MM.1S (cell line): ENCODE results near the gene RFX7.

Experiments used
- DNase-seq: peaks from one replicate; pipeline ENCODE4 v3.0.0-alpha.2; 2015
- H2AFZ ChIP-seq: fragments of 300-600 bp; sonication (generic); 2 replicates; pipeline ENCODE4 v1.6.0; 2016; ENCODE audit warnings: antibody characterized with exemption, low read length
- H3F3A ChIP-seq: fragments of 300-600 bp; sonication (generic); 2 replicates; pipeline ENCODE4 v1.6.1; 2016; ENCODE audit warnings: mild to moderate bottlenecking, antibody characterized with exemption, low read length, moderate library complexity, mixed read lengths; ENCODE audit not compliant: insufficient read depth
- H3K27ac ChIP-seq: fragments of 300-600 bp; sonication (generic); 2 replicates; pipeline ENCODE4 v1.5.1; 2016; ENCODE audit warnings: mild to moderate bottlenecking, low read length
- H3K27me3 ChIP-seq: fragments of 300-600 bp; sonication (generic); replicated peaks from 2 replicates; pipeline ENCODE4 v1.6.0; 2016; ENCODE audit warnings: low read length; ENCODE audit not compliant: insufficient read depth
- H3K36me3 ChIP-seq: fragments of 300-600 bp; sonication (generic); replicated peaks from 2 replicates; pipeline ENCODE4 v1.6.1; 2016; ENCODE audit warnings: mild to moderate bottlenecking, low read length, mixed read lengths; ENCODE audit not compliant: insufficient read depth
- H3K4me1 ChIP-seq: fragments of 300-600 bp; sonication (generic); 2 replicates; pipeline ENCODE4 v1.6.1; 2016; ENCODE audit warnings: low read length, mixed read lengths
- H3K4me2 ChIP-seq: fragments of 300-600 bp; sonication (generic); 2 replicates; pipeline ENCODE4 v1.6.0; 2016; ENCODE audit warnings: low read depth, low read length
- H3K4me3 ChIP-seq: fragments of 300-600 bp; sonication (generic); 2 replicates; pipeline ENCODE4 v1.5.1; 2016; ENCODE audit warnings: low read length, mixed read lengths
- H3K79me2 ChIP-seq: fragments of 300-600 bp; sonication (generic); 2 replicates; pipeline ENCODE4 v1.6.1; 2016; ENCODE audit warnings: mixed run types, low read length, mixed read lengths
- H3K9ac ChIP-seq: fragments of 300-600 bp; sonication (generic); 2 replicates; pipeline ENCODE4 v1.6.1; 2016; ENCODE audit warnings: low read length, mixed read lengths
- H3K9me2 ChIP-seq: fragments of 300-600 bp; sonication (generic); replicated peaks from 2 replicates; pipeline ENCODE4 v1.6.1; 2016; ENCODE audit warnings: mild to moderate bottlenecking, low read length, mixed read lengths; ENCODE audit not compliant: insufficient read depth
- H3K9me3 ChIP-seq: fragments of 300-600 bp; sonication (generic); replicated peaks from 2 replicates; pipeline ENCODE4 v1.6.1; 2016; ENCODE audit warnings: mild to moderate bottlenecking, low read length, mixed read lengths; ENCODE audit not compliant: insufficient read depth
- H4K20me1 ChIP-seq: fragments of 300-600 bp; sonication (generic); 2 replicates; pipeline ENCODE4 v1.6.1; 2016; ENCODE audit warnings: mild to moderate bottlenecking, low read length, moderate library complexity, mixed read lengths; ENCODE audit not compliant: insufficient read depth
- EZH2 ChIP-seq: fragments of 300-600 bp; sonication (generic); optimal IDR thresholded peaks from 2 replicates; pipeline ENCODE3; 2017; ENCODE audit warnings: low read depth, mild to moderate bottlenecking, antibody characterized with exemption, low read length, mixed read lengths
- EZH2phosphoT487 ChIP-seq: fragments of 300-600 bp; sonication (generic); IDR thresholded peaks from 2 replicates; pipeline ENCODE4 v1.6.1; 2018; ENCODE audit warnings: antibody characterized with exemption, low read length
- TF ChIP-seq, protein P1 (sequence below): fragments of 300-600 bp; sonication (generic); IDR thresholded peaks from 2 replicates; pipeline ENCODE4 v1.5.1; 2016; ENCODE audit warnings: antibody characterized with exemption, low read length, mixed read lengths

Gene RFX7

DNA sequence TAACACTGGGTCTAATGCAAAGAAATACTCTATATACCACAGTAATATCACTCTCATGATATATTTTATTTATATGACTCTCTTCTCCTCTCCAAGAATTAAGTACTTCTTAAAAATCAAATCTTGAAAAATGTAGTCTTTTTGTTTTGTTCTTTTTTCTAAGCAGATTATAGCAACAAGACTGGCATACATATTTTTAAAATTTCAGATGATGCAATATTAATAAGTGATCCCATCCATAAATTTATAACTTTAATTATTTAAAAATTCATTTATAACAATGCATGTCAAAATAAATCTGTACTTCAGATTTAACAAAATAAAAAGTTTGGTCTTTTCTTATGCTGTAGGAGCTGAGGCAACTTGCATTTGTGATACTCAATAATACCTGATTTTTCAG lies 155.3 kb downstream of the RFX7 start:
- H3K4me2 ChIP-seq: no peak overlapping the region
- no peak overlapping the region for H2AFZ ChIP-seq
- no peaks in the 10 kb centered on the region for H4K20me1 ChIP-seq
- H3K9ac ChIP-seq: no peak overlapping the region
- no peak for DNase-seq
- H3K27ac ChIP-seq: no peak overlapping the region
- no peaks in the 10 kb centered on the region for H3K9me3 ChIP-seq
- no peaks in the 10 kb centered on the region for H3K36me3 ChIP-seq
- no peaks in the 10 kb centered on the region for H3K27me3 ChIP-seq
- no peaks in the 10 kb centered on the region for H3K9me2 ChIP-seq
- H3K4me1 ChIP-seq: peaks cover 11% of the 10 kb centered on the region
- H3K79me2 ChIP-seq: no peaks in the 10 kb centered on the region
- no peak overlapping the region for H3K4me3 ChIP-seq
- TF ChIP-seq, protein P1, sequence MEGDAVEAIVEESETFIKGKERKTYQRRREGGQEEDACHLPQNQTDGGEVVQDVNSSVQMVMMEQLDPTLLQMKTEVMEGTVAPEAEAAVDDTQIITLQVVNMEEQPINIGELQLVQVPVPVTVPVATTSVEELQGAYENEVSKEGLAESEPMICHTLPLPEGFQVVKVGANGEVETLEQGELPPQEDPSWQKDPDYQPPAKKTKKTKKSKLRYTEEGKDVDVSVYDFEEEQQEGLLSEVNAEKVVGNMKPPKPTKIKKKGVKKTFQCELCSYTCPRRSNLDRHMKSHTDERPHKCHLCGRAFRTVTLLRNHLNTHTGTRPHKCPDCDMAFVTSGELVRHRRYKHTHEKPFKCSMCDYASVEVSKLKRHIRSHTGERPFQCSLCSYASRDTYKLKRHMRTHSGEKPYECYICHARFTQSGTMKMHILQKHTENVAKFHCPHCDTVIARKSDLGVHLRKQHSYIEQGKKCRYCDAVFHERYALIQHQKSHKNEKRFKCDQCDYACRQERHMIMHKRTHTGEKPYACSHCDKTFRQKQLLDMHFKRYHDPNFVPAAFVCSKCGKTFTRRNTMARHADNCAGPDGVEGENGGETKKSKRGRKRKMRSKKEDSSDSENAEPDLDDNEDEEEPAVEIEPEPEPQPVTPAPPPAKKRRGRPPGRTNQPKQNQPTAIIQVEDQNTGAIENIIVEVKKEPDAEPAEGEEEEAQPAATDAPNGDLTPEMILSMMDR: no peak
- no peak for TF ChIP-seq EZH2
- TF ChIP-seq EZH2phosphoT487: no peak
- no peaks in the 10 kb centered on the region for H3F3A ChIP-seq

DNA sequence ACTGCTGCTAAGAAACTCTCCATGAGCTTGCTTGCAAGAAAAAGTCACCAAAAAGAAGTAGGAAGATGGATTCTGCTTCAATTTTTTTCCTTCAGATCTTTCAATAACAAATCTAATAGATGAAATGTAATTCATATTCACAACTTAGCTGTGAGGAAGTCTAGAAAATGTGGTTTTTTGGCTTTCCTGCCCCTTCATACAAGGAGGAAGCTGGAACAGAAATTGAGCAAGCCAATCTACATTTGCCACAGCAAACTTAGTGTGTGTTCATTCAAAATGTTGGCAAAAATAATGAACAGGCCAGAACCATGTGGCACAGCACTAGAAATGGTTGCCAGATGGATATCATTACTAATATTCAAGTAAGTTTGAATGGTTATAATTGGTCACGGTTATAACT lies 157.1 kb downstream of the RFX7 start:
- Histone ChIP-seq H3K9me2 (no peaks in the 10 kb centered on the region), H3K4me3 (no peak overlapping the region), H2AFZ (no peak overlapping the region), H3K27ac (no peak overlapping the region), H3K27me3 (no peaks in the 10 kb centered on the region), H3K4me1 (peaks cover 11% of the 10 kb centered on the region), H3K36me3 (no peaks in the 10 kb centered on the region), H4K20me1 (no peaks in the 10 kb centered on the region), H3K4me2 (no peak overlapping the region), H3F3A (no peaks in the 10 kb centered on the region), H3K79me2 (no peaks in the 10 kb centered on the region), H3K9me3 (no peaks in the 10 kb centered on the region), H3K9ac (no peak overlapping the region)
- no peak for DNase-seq
- TF ChIP-seq, protein P1: no peak
- TF ChIP-seq EZH2phosphoT487: no peak
- TF ChIP-seq EZH2: no peak

DNA sequence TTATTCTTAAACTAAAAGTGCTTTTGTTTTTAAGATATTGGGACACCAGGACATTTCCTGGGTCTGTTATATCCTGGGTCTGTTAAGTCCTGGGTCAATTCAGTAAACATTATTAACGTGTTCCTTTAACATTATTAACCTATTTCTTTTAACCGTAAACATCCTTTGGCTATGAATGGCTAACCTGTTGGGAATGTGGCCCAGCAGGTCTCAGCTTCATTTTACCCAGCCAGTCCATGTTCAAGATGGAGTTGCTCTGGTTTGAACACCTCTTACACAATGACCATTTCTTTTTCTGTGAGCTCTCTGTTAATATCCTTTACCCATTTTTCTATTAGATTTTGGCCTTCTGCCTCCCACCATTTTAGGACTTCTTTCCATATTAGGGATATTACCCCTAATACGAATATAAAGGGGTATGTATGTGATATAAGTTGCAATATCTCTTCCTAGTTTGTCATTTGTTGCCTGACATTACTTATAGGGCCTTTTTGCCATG lies 161.4 kb downstream of the RFX7 start:
- Histone ChIP-seq H3K9me2 (no peaks in the 10 kb centered on the region), H3K4me2 (no peak overlapping the region), H3K4me1 (no peaks in the 10 kb centered on the region), H3K4me3 (no peak overlapping the region), H3K9ac (no peak overlapping the region), H3K36me3 (no peaks in the 10 kb centered on the region), H3K27ac (no peak overlapping the region), H3F3A (no peaks in the 10 kb centered on the region), H3K79me2 (no peaks in the 10 kb centered on the region), H2AFZ (no peak overlapping the region), H3K27me3 (no peaks in the 10 kb centered on the region), H4K20me1 (no peaks in the 10 kb centered on the region), H3K9me3 (no peaks in the 10 kb centered on the region)
- no peak for DNase-seq
- TF ChIP-seq EZH2phosphoT487 (no peak), EZH2 (no peak)
- TF ChIP-seq, protein P1: no peak
